Body of pancreas (tissue), 4 donors: ENCODE results near the gene BRCA1.

ENCODE experiments used
- POLR2A ChIP-seq, 3 donors: fragments of 450-650 bp; IDR thresholded peaks; one replicate each; pipeline ENCODE4 v1.6.1; 2016; ENCODE audit warnings: antibody characterized with exemption in 3 of 3, mild to moderate bottlenecking in 2 of 3
- TF ChIP-seq, protein P1 (sequence below), 7 experiments: fragments of 450-650 bp in 4 of 7; fragments of 200-600 bp in 3 of 7; sonication (generic) in 3 of 7; IDR thresholded peaks; one replicate each; pipeline ENCODE4 v1.5.1; 2016 to 2019; ENCODE audit warnings: antibody characterized with exemption in 7 of 7

GRCh38 chr17:43024407-43025289, 100.5 kb downstream of the BRCA1 start, which contains the start of gene RND2:
- TF ChIP-seq, protein P1, sequence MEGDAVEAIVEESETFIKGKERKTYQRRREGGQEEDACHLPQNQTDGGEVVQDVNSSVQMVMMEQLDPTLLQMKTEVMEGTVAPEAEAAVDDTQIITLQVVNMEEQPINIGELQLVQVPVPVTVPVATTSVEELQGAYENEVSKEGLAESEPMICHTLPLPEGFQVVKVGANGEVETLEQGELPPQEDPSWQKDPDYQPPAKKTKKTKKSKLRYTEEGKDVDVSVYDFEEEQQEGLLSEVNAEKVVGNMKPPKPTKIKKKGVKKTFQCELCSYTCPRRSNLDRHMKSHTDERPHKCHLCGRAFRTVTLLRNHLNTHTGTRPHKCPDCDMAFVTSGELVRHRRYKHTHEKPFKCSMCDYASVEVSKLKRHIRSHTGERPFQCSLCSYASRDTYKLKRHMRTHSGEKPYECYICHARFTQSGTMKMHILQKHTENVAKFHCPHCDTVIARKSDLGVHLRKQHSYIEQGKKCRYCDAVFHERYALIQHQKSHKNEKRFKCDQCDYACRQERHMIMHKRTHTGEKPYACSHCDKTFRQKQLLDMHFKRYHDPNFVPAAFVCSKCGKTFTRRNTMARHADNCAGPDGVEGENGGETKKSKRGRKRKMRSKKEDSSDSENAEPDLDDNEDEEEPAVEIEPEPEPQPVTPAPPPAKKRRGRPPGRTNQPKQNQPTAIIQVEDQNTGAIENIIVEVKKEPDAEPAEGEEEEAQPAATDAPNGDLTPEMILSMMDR (IDR thresholded peaks at IDR 0.05), result peak; percentile 33 to 82 (median 70)
- TF ChIP-seq POLR2A (IDR thresholded peaks at IDR 0.05), result peak in 2 of 3 donors; percentile 52 to 70
